NCI-H2227 (cell line): ENCODE data around the gene CCDC30.
A peak's percentile ranks its signal among the peaks of the same experiment; 100 is the strongest.
"Not testable (repeated sequence)": the region's sequence is repeated elsewhere in the genome, so short reads cannot be mapped to it uniquely, and the experiment has no call there.

Experiments
- DNase-seq: peaks from one replicate; lab custom pipeline; 2025; ENCODE audit not compliant: unreplicated experiment; lab: John Stamatoyannopoulos, UW

CCDC30 gene

DNA sequence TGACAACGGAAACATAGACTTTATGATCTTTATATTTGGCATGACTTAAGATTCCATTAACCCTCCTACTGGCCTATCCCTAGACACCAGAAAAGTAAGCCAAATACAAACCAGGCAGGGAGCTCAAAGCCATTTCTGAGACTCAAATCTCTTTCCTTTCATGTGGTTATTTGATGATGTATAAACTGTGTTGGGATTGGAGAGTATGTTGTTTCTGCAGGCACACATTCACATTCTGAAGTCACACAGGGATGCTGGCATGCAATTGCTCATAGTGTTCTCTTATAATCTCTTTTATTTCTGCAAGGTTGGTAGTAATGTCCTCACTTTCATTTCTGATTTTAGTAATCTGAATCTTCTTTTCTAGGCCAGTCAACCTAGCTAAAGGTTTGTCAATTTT lies 13.0 kb upstream of the CCDC30 start:
- DNase-seq: no peak

GRCh38 chr1:42453386-42453785 lies 9.7 kb upstream of the CCDC30 start:
- no peak for DNase-seq

- DNase-seq: no peak
These were observed 8.7 kb upstream of the CCDC30 start for GRCh38 chr1:42454403-42454802.

- DNase-seq: peak; percentile 92
These were observed 6.9 kb upstream of the CCDC30 start, which contains the start of the genes PPCS and ZMYND12 for GRCh38 chr1:42456010-42456753. Gene PPCS (plus strand): TSS chr1:42456543. CDS start chr1:42456566, 23 bp downstream. Gene ZMYND12 (minus strand): TSS chr1:42456022. CDS start chr1:42455997, 25 bp downstream.

DNA sequence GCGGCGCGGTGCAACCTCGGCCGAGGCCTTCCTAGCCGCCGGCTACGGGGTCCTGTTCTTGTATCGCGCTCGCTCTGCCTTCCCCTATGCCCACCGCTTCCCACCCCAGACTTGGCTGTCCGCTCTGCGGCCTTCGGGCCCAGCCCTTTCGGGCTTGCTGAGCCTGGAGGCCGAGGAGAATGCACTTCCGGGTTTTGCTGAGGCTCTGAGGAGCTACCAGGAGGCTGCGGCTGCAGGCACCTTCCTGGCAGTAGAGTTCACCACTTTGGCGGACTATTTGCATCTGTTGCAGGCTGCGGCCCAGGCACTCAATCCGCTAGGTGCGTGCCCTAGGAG lies 6.4 kb upstream of the CCDC30 start:
- peak; percentile 68 for DNase-seq

GRCh38 chr1:42461196-42461595 lies 1.9 kb upstream of the CCDC30 start:
- no peak for DNase-seq

GRCh38 chr1:42463921-42464320 lies 835 bp downstream of the CCDC30 start:
- DNase-seq: peak; percentile 60

DNA sequence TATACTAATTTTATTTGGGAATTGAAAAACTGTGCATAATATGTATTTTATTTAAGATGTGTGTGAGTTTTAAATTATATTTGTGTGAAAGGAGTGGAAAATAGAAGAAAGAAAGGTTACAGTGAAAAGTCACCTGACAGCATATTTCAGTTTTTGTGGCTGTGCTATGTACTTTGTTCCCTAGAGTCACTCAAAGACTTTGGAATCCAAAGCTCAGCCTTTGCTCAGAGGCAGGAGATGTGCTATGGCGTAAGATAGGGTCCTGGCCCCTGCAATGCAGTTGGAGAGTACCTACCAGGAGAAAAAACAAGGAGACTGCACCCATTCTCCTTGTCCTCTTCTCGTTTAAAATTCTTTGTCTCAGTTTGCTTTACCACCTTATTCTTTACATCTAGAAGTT lies 2.9 kb downstream of the CCDC30 start:
- DNase-seq: no peak

DNA sequence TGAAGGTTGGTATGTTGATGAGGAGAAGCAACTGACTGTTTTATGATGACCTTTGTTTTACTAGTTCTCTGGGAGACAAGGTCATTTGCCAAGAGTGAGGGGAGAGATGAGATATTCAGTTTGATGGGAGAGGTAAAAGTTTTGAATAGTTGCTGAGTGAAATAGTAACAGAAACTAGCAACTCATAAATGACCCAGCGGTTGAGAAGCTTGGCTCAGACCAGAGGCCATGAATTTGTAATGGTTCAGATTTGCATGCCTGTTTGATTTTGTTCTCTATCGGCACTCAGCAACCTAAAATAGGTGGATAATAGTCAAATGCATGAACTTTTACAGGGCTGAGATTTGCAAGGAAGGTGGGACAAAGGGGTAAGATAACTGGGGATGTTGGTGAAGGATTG lies 6.6 kb downstream of the CCDC30 start:
- DNase-seq: no peak

GRCh38 chr1:42476605-42477004 lies 13.5 kb downstream of the CCDC30 start:
- no peak for DNase-seq

DNA sequence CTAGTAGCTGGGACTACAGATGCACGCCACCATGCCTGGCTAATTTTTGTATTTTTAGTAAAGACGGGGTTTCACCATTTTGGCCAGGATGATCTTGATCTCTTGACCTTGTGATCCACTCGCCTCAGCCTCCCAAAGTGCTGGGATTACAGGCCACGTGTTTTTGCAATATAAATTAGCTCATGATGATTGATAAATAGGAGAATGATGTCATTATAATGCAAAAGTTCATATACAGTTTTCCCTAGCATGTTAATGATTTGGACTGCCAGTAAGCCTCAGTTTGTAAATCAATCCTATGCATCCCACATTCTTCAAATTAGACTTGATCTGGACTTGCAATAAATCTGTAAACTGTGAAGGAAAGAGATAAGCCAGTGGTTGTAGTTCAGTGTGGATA lies 14.3 kb downstream of the CCDC30 start:
- not testable (repeated sequence) for DNase-seq

GRCh38 chr1:42477775-42478174 lies 14.7 kb downstream of the CCDC30 start:
- no peak for DNase-seq

GRCh38 chr1:42479621-42480020 lies 16.5 kb downstream of the CCDC30 start:
- DNase-seq: peak; percentile 33

DNA sequence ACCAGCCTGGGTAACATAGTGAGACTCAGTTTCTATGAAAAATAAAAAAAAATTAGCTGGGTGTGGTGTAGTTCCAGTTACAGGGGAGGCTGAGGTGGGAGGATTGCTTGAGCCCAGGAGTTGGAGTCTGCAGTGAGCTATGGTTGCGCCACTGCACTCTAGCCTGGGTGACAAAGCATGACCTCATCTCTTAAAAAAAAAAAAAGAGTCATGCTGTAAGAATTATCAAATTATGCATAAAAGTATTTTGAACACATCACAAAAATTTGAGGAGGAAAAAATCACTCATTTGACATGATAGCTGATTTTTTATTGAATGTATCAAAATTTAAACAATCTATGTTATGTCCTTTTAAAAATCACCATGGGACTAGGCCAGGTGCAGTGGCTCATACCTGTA lies 17.8 kb downstream of the CCDC30 start:
- no peak for DNase-seq

GRCh38 chr1:42482635-42483153 lies 19.6 kb downstream of the CCDC30 start:
- no peak for DNase-seq

- DNase-seq: no peak
These were observed 21.3 kb downstream of the CCDC30 start for GRCh38 chr1:42484382-42484781.

DNA sequence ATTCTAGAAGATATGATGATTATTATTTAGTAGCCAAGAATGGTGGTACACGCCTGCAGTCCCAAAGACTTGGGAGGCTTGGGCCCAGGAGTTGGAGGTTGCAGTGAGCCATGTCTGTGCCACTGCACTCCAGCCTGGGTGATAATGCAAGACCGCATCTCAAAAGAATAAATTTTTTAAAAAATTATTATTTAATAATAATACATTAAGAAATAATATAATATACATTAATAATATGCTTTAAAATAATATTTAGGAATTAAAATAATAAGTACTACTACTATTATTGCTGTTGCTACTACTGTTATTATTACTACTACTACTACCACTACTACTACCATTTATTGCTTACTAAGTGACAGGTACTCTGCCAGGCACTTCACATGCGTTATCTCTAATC lies 27.2 kb downstream of the CCDC30 start:
- DNase-seq: no peak

GRCh38 chr1:42502031-42502430 lies 38.9 kb downstream of the CCDC30 start:
- not testable (repeated sequence) for DNase-seq

DNA sequence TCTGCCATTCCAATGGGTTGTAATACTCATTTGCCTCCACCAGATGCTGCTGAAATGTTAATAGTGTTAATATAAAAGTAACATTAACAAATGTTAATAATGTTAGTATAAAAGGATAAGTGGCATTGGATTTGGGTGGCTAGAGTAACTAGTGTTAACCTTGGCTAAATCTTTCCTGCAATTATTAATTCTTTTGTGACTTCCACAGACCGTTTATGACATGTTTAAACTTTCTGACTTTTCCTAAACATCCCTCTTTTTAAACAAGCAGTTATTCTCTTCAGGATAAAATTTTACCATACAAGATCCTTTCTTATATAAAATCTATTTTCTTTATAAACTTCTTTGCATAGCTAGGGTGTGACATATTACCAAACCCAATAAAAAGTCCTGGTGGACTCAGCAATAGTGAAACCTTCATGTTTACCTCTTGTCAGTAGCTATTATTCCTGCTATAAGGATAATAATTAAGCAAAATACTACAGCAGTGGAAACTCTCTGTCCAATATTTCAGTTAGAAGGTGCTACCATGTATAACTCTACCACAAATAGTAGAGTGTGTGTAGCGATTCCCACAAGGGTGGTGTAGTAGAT lies 41.5 kb downstream of the CCDC30 start:
- no peak for DNase-seq

DNA sequence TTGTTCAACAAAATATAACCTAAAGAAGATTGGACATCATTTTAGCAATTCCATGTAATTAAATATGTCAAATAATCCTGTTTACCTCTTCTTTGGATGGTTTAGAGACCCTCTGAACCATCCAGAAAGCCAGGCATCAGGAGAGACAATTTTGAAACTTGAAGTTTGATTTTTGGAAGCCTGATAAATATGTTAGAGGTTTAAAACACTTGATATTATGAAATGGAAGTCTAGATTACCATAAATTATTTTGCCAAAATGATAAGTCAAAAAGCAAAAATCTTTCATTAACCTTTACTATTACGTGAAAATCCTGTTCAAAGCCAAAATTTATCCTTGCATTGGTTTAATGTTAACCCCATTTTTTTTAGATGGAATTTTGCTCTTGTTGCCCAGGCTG lies 43.5 kb downstream of the CCDC30 start:
- no peak for DNase-seq

DNA sequence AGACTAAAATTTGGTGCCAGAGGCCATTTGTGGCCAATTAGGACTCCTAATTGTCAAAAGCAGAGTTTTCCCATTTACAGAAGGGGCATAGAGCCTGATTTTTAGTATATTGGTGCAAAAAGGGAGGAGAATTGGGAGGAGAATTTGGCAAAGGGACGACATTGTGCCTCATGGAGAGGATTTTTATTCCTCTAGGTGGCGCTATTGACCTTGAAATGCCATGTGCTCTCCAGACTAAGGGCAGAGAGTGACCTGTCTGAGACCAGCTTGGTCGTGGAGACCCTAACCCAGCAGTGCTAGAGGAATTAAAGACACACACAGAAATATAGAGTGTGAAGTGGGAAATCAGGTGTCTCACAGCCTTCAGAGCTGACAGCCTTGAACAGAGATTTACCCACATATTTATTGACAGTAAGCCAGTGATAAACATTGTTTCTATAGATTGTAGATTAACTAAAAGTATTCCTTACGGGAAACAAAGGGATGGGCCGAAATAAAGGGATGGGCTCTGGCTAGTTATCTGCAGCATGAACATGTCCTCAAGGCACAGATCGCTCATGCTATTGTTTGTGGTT lies 48.6 kb downstream of the CCDC30 start:
- not testable (repeated sequence) for DNase-seq

DNA sequence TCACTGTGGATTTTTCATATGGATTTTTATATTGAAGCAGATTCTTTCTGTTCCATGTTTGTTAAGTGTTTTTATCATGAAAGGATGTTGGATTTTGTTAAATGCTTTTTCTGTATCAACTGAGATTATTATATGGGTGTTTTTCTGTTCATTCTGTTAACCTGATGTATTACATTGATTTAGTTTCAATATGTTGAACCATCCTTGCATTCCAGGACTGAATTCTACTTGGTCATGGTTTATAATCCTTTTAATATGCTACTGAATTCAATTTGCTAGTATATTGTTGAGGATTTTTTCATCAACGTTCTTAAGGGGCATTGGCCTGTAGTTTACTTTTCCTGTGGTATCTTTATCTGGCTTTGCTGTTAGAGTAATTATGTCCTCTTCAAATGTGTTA lies 55.8 kb downstream of the CCDC30 start:
- DNase-seq: peak; percentile 13
